T-cell (primary cell): Measurements from ENCODE around the gene FBN1. TPM values are rescaled to one million over a fixed set of nuclear protein-coding genes. Genes with fewer than 3 reads are reported as not detected.

ENCODE experiments used
- ATAC-seq, 4 experiments: fragments of 200-7000 bp in 3 of 4; fragments of 150-1000 bp in 1 of 4; cut with Tn5 transposase; replicated peaks in 1 of 4; 1 replicate in 3 of 4; 2 replicates in 1 of 4; pipeline ENCODE4 v1.10.0; 2021; ENCODE audit warnings: moderate library complexity in 3 of 4, mild to moderate bottlenecking in 2 of 4, moderate number of reproducible peaks in 1 of 4
- CTCF ChIA-PET, 2 donors: fragments of 300-600 bp; sonication (Branson Sonifier 250); formaldehyde crosslinking; loops; one replicate each; lab custom pipeline; 2022; ENCODE audit warnings: antibody characterized with exemption in 2 of 2; lab: Charles Lee
- POLR2A ChIA-PET, 2 donors: fragments of 300-600 bp; sonication (Branson Sonifier 250); formaldehyde crosslinking; loops; one replicate each; lab custom pipeline; 2022; ENCODE audit warnings: antibody characterized with exemption in 2 of 2; lab: Charles Lee
- DNase-seq, 35 experiments: peaks; one replicate each; pipeline versions ENCODE4 v3.0.0 to v3.0.0-alpha.2; 2013 to 2023
- H3K27ac ChIP-seq: one replicate; pipeline ENCODE4 v1.5.1; 2013; ENCODE audit warnings: low read length
- H3K27me3 ChIP-seq, 2 experiments: replicated peaks in 1 of 2; 1 replicate in 1 of 2; 2 replicates in 1 of 2; pipeline versions ENCODE4 v1.6.1 to v1.7.0; 2013; ENCODE audit warnings: low read length in 1 of 2, mixed read lengths in 1 of 2; ENCODE audit not compliant: control insufficient read depth in 2 of 2, insufficient read depth in 2 of 2; ENCODE audit errors: extremely low read depth in 1 of 2
- H3K36me3 ChIP-seq, 2 donors: 1 replicate in 1 of 2; 2 replicates in 1 of 2; pipeline versions ENCODE4 v1.6.1 to v1.7.0; 2013; ENCODE audit warnings: low read length in 1 of 2; ENCODE audit not compliant: control insufficient read depth in 2 of 2, insufficient read depth in 1 of 2; ENCODE audit errors: extremely low read depth in 1 of 2
- H3K4me1 ChIP-seq, 2 experiments: 1 replicate in 1 of 2; 2 replicates in 1 of 2; pipeline versions ENCODE4 v1.6.1 to v1.7.0; 2013; ENCODE audit warnings: low read length in 2 of 2, mixed read lengths in 1 of 2; ENCODE audit not compliant: insufficient read depth in 2 of 2, control insufficient read depth in 1 of 2; ENCODE audit errors: extremely low read depth in 1 of 2
- H3K4me3 ChIP-seq, 2 donors: 1 replicate in 1 of 2; 2 replicates in 1 of 2; pipeline versions ENCODE4 v1.5.1 to v1.7.0; 2013; ENCODE audit warnings: mild to moderate bottlenecking in 2 of 2, low read length in 1 of 2, moderate library complexity in 1 of 2; ENCODE audit not compliant: control insufficient read depth in 1 of 2; ENCODE audit errors: extremely low read depth in 1 of 2
- H3K9me3 ChIP-seq: 2 replicates; pipeline ENCODE4 v1.7.0; 2013
- H3K27ac Mint-ChIP-seq, 2 donors: one replicate each; pipeline ENCODE4 v1.8.0; 2020 to 2021; ENCODE audit warnings: mild to moderate bottlenecking in 2 of 2, mixed read lengths in 2 of 2
- H3K27me3 Mint-ChIP-seq, 2 donors: one replicate each; pipeline ENCODE4 v1.8.0; 2021 to 2022; ENCODE audit warnings: mixed read lengths in 2 of 2
- H3K36me3 Mint-ChIP-seq: one replicate; pipeline ENCODE4 v1.8.0; 2021; ENCODE audit warnings: mixed read lengths
- H3K4me1 Mint-ChIP-seq, 3 donors: one replicate each; pipeline ENCODE4 v1.8.0; 2020 to 2022; ENCODE audit warnings: mixed read lengths in 3 of 3, mild to moderate bottlenecking in 1 of 3
- H3K4me3 Mint-ChIP-seq, 3 donors: one replicate each; pipeline ENCODE4 v1.8.0; 2020 to 2022; ENCODE audit warnings: mild to moderate bottlenecking in 3 of 3, mixed read lengths in 3 of 3, moderate library complexity in 3 of 3
- H3K9me3 Mint-ChIP-seq, 3 donors: one replicate each; pipeline ENCODE4 v1.8.0; 2020 to 2022; ENCODE audit warnings: mixed read lengths in 3 of 3
- WGBS: methylation state at CpG from one replicate; pipeline ENCODE4 v1.1.5; 2013; ENCODE audit warnings: missing lambda C conversion rate; ENCODE audit not compliant: insufficient coverage; 5-methylcytosine and 5-hydroxymethylcytosine counted together
- total RNA-seq, 35 experiments: library from RNA in 6 of 35; stranded (reverse) in 6 of 35; fragments of 120-200 nt in 1 of 35; gene quantifications; one replicate each; pipeline versions ENCODE4 v1.2.1 to v1.2.4 and lab custom pipeline; 2013 to 2026

The FBN1 gene
- total RNA-seq, 5 donors from 2014 or later (not counting 1 experiment from before 2014, with no cell fraction given) = 0.28 to 1.2 (median 0.79) TPM

DNA sequence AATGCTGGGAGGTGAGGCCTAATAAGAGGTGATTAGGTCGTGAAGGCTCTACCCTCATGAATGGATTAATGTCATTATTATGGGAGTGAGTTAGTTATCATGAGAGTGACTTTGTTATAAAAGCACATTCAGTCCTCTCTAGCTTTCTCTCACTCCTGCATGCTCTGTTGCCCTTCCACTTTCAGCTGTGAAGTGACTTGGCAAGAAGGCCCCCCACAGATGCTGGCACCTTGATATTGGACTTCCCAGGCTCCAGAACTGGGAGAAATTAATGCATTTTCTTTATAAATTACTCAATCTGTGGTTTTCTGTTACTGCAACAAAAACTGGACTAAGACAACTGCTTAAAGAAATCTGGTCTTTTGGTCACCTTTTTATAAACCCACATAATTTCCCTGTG, 144.3 kb downstream of the FBN1 start:
- no peak overlapping the region for H3K27ac ChIP-seq
- Mint-ChIP-seq H3K4me3 (no peak overlapping the region), H3K27me3 (no peaks in the 10 kb centered on the region), H3K27ac (no peak overlapping the region), H3K4me1 (no peaks in the 10 kb centered on the region), H3K9me3 (no peaks in the 10 kb centered on the region), H3K36me3 (no peaks in the 10 kb centered on the region)
- no peaks in the 10 kb centered on the region for H3K9me3 ChIP-seq
- DNase-seq (no peak), ATAC-seq (no peak)
- no peak overlapping the region for H3K4me3 ChIP-seq
- no peaks in the 10 kb centered on the region for H3K27me3 ChIP-seq
- WGBS = no CpG with 5 or more reads among the region's 1 CpG
- no peaks in the 10 kb centered on the region for H3K4me1 ChIP-seq
- ChIA-PET CTCF (no interaction called here), POLR2A (no interaction called here)
- H3K36me3 ChIP-seq = no peaks in the 10 kb centered on the region

DNA sequence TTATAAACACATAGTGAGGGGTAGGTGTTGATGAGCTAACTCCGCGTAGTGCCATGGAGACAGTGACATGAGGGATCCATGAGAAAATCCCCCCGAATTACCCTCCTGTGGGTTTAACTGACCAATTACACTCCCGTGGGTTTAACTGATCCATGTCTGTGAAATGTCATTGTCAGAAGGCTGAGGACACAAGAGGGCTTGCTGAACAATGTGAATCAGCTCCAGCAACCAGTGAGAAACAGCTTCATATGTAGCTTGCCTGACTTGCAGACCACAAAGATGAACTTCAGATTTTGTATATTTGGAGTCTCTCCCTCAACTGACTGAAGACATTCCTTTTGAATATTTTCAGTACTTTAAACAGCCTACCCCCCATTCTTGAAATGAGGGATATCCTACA, 144.9 kb downstream of the FBN1 start:
- no peaks in the 10 kb centered on the region for H3K4me1 Mint-ChIP-seq
- H3K9me3 Mint-ChIP-seq = no peaks in the 10 kb centered on the region
- no peak overlapping the region for H3K27ac Mint-ChIP-seq
- Histone ChIP-seq H3K27ac (no peak overlapping the region), H3K27me3 (no peaks in the 10 kb centered on the region), H3K4me3 (no peak overlapping the region), H3K36me3 (no peaks in the 10 kb centered on the region), H3K9me3 (no peaks in the 10 kb centered on the region), H3K4me1 (no peaks in the 10 kb centered on the region)
- ChIA-PET CTCF (interaction anchor here in 1 of 2 donors (0.5 kb wide), 1 partner anchor 24 kb away, joined by 3 read pairs; no protein-coding TSS in a partner anchor), POLR2A (no interaction called here)
- no peak overlapping the region for H3K4me3 Mint-ChIP-seq
- no peaks in the 10 kb centered on the region for H3K27me3 Mint-ChIP-seq
- WGBS = no CpG with 5 or more reads among the region's 4 CpGs
- no peaks in the 10 kb centered on the region for H3K36me3 Mint-ChIP-seq
- ATAC-seq (no peak), DNase-seq (no peak)

DNA sequence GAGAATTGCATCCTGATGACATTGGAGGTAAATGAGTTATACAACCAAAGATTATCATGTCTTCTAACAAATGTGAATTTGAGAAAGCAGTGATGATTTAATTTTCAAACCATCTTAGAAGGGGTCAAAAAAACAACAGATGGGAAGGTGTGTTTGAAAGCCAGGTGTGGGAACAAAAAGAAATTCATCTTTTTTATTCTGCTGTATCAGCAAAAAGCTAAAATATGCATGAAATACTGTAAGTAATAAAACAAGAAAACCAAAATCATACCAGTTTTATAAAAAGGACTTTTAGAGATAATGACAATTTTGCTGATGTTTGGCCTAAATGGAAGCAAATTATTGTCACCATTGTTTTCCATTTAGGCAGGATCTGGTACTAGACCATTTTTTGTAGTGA, 145.5 kb downstream of the FBN1 start:
- DNase-seq = no peak
- Histone ChIP-seq H3K27ac (no peak overlapping the region), H3K9me3 (no peaks in the 10 kb centered on the region), H3K4me3 (no peak overlapping the region), H3K27me3 (no peaks in the 10 kb centered on the region), H3K4me1 (no peaks in the 10 kb centered on the region), H3K36me3 (no peaks in the 10 kb centered on the region)
- CTCF ChIA-PET = interaction anchor here in 1 of 2 donors (0.5 kb wide), 1 partner anchor 25 kb away, joined by 3 read pairs; no protein-coding TSS in a partner anchor
- no peaks in the 10 kb centered on the region for H3K36me3 Mint-ChIP-seq
- H3K27ac Mint-ChIP-seq = no peak overlapping the region
- ATAC-seq = no peak
- no peaks in the 10 kb centered on the region for H3K4me1 Mint-ChIP-seq
- POLR2A ChIA-PET = no interaction called here
- H3K27me3 Mint-ChIP-seq = no peaks in the 10 kb centered on the region
- no peaks in the 10 kb centered on the region for H3K9me3 Mint-ChIP-seq
- H3K4me3 Mint-ChIP-seq = no peak overlapping the region

DNA sequence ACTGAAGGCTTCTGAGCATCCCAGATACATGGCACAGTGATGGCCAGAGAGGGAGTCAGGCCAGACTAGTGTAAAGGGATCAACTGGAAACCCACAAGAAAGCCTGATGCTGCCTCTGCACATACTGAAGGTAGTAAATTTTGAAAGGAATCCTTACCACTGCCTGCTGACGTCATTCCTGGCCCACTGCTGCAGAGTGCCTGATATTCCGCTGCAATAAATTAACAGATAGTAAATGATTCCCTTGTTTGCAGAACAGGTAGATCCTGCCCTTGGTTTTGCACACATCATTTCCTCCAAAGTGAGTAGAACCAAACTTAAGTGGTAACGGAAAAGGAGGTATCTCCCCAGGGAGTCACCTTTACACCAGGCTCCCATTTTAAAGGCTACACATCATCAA, 146.7 kb downstream of the FBN1 start:
- Histone ChIP-seq H3K27ac (no peak overlapping the region), H3K9me3 (no peaks in the 10 kb centered on the region), H3K36me3 (no peaks in the 10 kb centered on the region), H3K4me3 (no peak overlapping the region), H3K27me3 (no peaks in the 10 kb centered on the region), H3K4me1 (no peaks in the 10 kb centered on the region)
- POLR2A ChIA-PET = no interaction called here
- no peak for ATAC-seq
- CTCF ChIA-PET = no interaction called here
- no peak overlapping the region for H3K27ac Mint-ChIP-seq
- H3K4me3 Mint-ChIP-seq = no peak overlapping the region
- H3K27me3 Mint-ChIP-seq = no peaks in the 10 kb centered on the region
- no peak for DNase-seq
- no peaks in the 10 kb centered on the region for H3K36me3 Mint-ChIP-seq
- no peaks in the 10 kb centered on the region for H3K4me1 Mint-ChIP-seq
- 100% methylated on average over 1 of the region's 3 CpGs for WGBS
- H3K9me3 Mint-ChIP-seq = no peaks in the 10 kb centered on the region

DNA sequence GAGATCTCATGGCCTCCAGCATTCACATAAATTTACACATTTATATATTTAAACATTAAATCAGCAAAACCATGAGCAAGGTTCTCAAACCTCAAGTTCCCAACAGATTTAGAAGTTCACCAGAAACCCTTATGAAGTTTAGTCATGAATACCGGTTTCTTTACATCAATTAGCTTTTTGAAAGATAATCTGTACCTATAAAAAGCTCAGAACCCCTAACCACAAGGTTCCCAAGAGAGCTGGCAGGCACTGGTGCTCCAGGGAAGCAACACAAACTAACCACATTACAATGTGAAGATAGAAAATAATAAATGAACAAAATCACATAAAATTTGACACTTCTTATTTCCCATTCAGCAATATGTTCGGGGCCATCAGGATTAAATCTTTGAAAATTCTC, 150.9 kb downstream of the FBN1 start:
- CTCF ChIA-PET = no interaction called here
- WGBS = no CpG with 5 or more reads among the region's 2 CpGs
- H3K27ac Mint-ChIP-seq = no peak overlapping the region

DNA sequence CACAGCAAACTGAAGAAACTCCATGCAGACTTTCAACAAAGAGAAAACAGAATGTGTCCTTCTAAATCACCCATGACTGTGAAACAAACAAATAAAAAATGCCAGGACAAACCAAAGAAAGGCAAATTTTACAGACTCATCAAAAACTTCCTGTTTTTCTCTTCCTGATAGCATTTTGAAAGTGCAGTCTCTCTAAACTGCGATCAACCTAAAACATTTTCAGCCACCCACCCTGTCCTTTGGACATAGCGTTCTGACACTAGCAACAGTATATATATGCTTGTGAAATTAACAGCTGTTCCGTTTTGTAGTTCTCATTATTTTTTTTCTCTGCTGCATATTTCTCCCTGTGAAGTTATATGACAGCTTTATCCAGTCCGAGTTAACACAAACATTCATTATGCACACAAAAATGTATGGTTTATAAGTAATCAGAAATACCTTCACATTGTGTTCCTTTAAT, 151.7 kb downstream of the FBN1 start:
- H3K4me3 ChIP-seq = no peak overlapping the region
- WGBS = no CpG with 5 or more reads among the region's 4 CpGs
- no peak overlapping the region for H3K27ac ChIP-seq
- no peak for DNase-seq
- Mint-ChIP-seq H3K4me1 (no peaks in the 10 kb centered on the region), H3K27me3 (no peaks in the 10 kb centered on the region), H3K9me3 (no peaks in the 10 kb centered on the region), H3K27ac (no peak overlapping the region), H3K36me3 (no peaks in the 10 kb centered on the region), H3K4me3 (no peak overlapping the region)
- POLR2A ChIA-PET = no interaction called here
- no peaks in the 10 kb centered on the region for H3K36me3 ChIP-seq
- CTCF ChIA-PET = no interaction called here
- H3K4me1 ChIP-seq = no peaks in the 10 kb centered on the region
- H3K9me3 ChIP-seq = no peaks in the 10 kb centered on the region
- no peak for ATAC-seq
- H3K27me3 ChIP-seq = no peaks in the 10 kb centered on the region

More for the DNA sequence above, 150.9 kb downstream of the FBN1 start:
- no peaks in the 10 kb centered on the region for H3K4me1 ChIP-seq
- no peak for DNase-seq
- Mint-ChIP-seq H3K4me1 (no peaks in the 10 kb centered on the region), H3K4me3 (no peak overlapping the region), H3K36me3 (no peaks in the 10 kb centered on the region), H3K27me3 (no peaks in the 10 kb centered on the region), H3K9me3 (no peaks in the 10 kb centered on the region)
- H3K36me3 ChIP-seq = no peaks in the 10 kb centered on the region
- H3K27me3 ChIP-seq = no peaks in the 10 kb centered on the region
- no peak overlapping the region for H3K27ac ChIP-seq
- ATAC-seq = no peak
- POLR2A ChIA-PET = no interaction called here
- H3K9me3 ChIP-seq = no peaks in the 10 kb centered on the region
- no peak overlapping the region for H3K4me3 ChIP-seq
